ENCODE measurements around the gene KTI12.

Gene KTI12

DNA sequence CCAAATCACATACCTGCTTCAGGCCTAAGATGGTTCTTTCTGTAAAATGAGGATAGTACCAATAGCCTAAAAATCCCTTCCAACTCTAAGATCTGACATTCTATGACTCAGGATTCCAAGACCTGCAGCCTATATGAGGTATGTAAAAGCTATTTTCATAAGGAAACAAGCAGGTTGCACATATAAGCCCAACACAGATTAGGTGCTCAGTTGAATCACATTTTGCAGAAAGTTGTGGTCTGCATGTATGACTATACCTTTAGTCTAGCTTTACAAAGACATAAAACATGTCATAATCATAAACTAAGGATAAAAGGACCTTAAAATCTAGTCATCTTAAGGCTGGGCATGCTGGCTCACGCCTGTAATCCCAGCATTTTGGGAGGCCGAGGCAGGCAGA lies 7.3 kb downstream of the KTI12 start:
- H3K4me2 ChIP-seq (ENCODE audit: low read length) = no peak overlapping the region
- no peak overlapping the region for H2BK5ac ChIP-seq (ENCODE audit: low read depth, low read length, poor library complexity)
- H3K14ac ChIP-seq (ENCODE audit: low read length) = no peak overlapping the region
- no peak overlapping the region for H2BK12ac ChIP-seq (ENCODE audit: low read length)
- H3K27ac ChIP-seq (ENCODE audit: low read depth, low read length) = no peak overlapping the region
- no peak overlapping the region for H3K9ac ChIP-seq (ENCODE audit: low read length)
- H2AK5ac ChIP-seq (ENCODE audit: low read length) = no peak overlapping the region
- H3K4me3 ChIP-seq (ENCODE audit: low read depth, low read length) = no peak overlapping the region
- H3K23ac ChIP-seq (ENCODE audit: low read length) = no peak overlapping the region
- H2AFZ ChIP-seq (ENCODE audit: insufficient read depth, low read length, poor library complexity) = no peak overlapping the region
- no peaks in the 10 kb centered on the region for H3K9me3 ChIP-seq (ENCODE audit: insufficient read depth, low read depth, low read length)
- no peaks in the 10 kb centered on the region for H3K79me1 ChIP-seq (ENCODE audit: low read length)
- H3K4me1 ChIP-seq (ENCODE audit: control insufficient read depth in 1 of 2, insufficient read depth in 2 of 2, low read length in 2 of 2) = no peaks in the 10 kb centered on the region
- no peak overlapping the region for H3K18ac ChIP-seq (ENCODE audit: low read length)
- H2BK120ac ChIP-seq (ENCODE audit: insufficient read depth, low read length, poor library complexity) = no peak overlapping the region
- no peaks in the 10 kb centered on the region for H3K27me3 ChIP-seq (ENCODE audit: insufficient read depth, low read length)
- no CpG with 5 or more reads among the region's 2 CpGs for WGBS (ENCODE audit: extremely low coverage, insufficient coverage, insufficient read length)
- no peak overlapping the region for H4K91ac ChIP-seq (ENCODE audit: low read depth, low read length)
- H4K12ac ChIP-seq (ENCODE audit: low read depth, low read length) = no peak overlapping the region
- H3K36me3 ChIP-seq (ENCODE audit: control insufficient read depth in 1 of 2, insufficient read depth in 2 of 2, low read length in 2 of 2) = peaks cover 8 to 14% of the 10 kb centered on the region in 2 experiments
- no peak overlapping the region for H4K8ac ChIP-seq (ENCODE audit: low read depth, low read length)
- no peak overlapping the region for H3K4ac ChIP-seq (ENCODE audit: low read depth, low read length)
- no peak for DNase-seq
- H3K79me2 ChIP-seq (ENCODE audit: control insufficient read depth, insufficient read depth, low read length, poor library complexity) = no peaks in the 10 kb centered on the region

GRCh38 chr1:52022133-52022532 lies 11.5 kb downstream of the KTI12 start:
- H3K27me3 ChIP-seq (ENCODE audit: insufficient read depth, low read length) = no peaks in the 10 kb centered on the region
- no peak overlapping the region for H3K27ac ChIP-seq (ENCODE audit: low read depth, low read length)
- no peaks in the 10 kb centered on the region for H3K79me2 ChIP-seq (ENCODE audit: control insufficient read depth, insufficient read depth, low read length, poor library complexity)
- H2BK12ac ChIP-seq (ENCODE audit: low read length) = no peak overlapping the region
- H3K4me3 ChIP-seq (ENCODE audit: low read depth, low read length) = no peak overlapping the region
- no peak for DNase-seq
- H3K23ac ChIP-seq (ENCODE audit: low read length) = no peak overlapping the region
- no peak overlapping the region for H3K9ac ChIP-seq (ENCODE audit: low read length)
- peaks cover 11 to 20% of the 10 kb centered on the region in 2 experiments for H3K36me3 ChIP-seq (ENCODE audit: control insufficient read depth in 1 of 2, insufficient read depth in 2 of 2, low read length in 2 of 2)
- H4K91ac ChIP-seq (ENCODE audit: low read depth, low read length) = no peak overlapping the region
- H2BK5ac ChIP-seq (ENCODE audit: low read depth, low read length, poor library complexity) = no peak overlapping the region
- H2BK120ac ChIP-seq (ENCODE audit: insufficient read depth, low read length, poor library complexity) = no peak overlapping the region
- H3K9me3 ChIP-seq (ENCODE audit: insufficient read depth, low read depth, low read length) = no peaks in the 10 kb centered on the region
- no peaks in the 10 kb centered on the region for H3K4me1 ChIP-seq (ENCODE audit: control insufficient read depth in 1 of 2, insufficient read depth in 2 of 2, low read length in 2 of 2)
- no peak overlapping the region for H4K8ac ChIP-seq (ENCODE audit: low read depth, low read length)
- no CpG with 5 or more reads among the region's 2 CpGs for WGBS (ENCODE audit: extremely low coverage, insufficient coverage, insufficient read length)
- no peak overlapping the region for H2AK5ac ChIP-seq (ENCODE audit: low read length)
- no peak overlapping the region for H3K18ac ChIP-seq (ENCODE audit: low read length)
- no peak overlapping the region for H3K4ac ChIP-seq (ENCODE audit: low read depth, low read length)
- H3K14ac ChIP-seq (ENCODE audit: low read length) = no peak overlapping the region
- no peak overlapping the region for H3K4me2 ChIP-seq (ENCODE audit: low read length)
- H4K12ac ChIP-seq (ENCODE audit: low read depth, low read length) = no peak overlapping the region
- no peak overlapping the region for H2AFZ ChIP-seq (ENCODE audit: insufficient read depth, low read length, poor library complexity)
- no peaks in the 10 kb centered on the region for H3K79me1 ChIP-seq (ENCODE audit: low read length)

GRCh38 chr1:52008071-52008809 lies 25.4 kb downstream of the KTI12 start:
- no peak overlapping the region for H2BK120ac ChIP-seq (ENCODE audit: insufficient read depth, low read length, poor library complexity)
- H3K4me3 ChIP-seq (ENCODE audit: low read depth, low read length) = no peak overlapping the region
- H3K79me1 ChIP-seq (ENCODE audit: low read length) = peaks cover 3% of the 10 kb centered on the region
- H3K4me1 ChIP-seq (ENCODE audit: control insufficient read depth in 1 of 2, insufficient read depth in 2 of 2, low read length in 2 of 2) = peaks cover 0 to 4% of the 10 kb centered on the region in 2 experiments
- H4K12ac ChIP-seq (ENCODE audit: low read depth, low read length) = no peak overlapping the region
- H3K9me3 ChIP-seq (ENCODE audit: insufficient read depth, low read depth, low read length) = no peaks in the 10 kb centered on the region
- H4K8ac ChIP-seq (ENCODE audit: low read depth, low read length) = no peak overlapping the region
- no peak overlapping the region for H4K91ac ChIP-seq (ENCODE audit: low read depth, low read length)
- H3K79me2 ChIP-seq (ENCODE audit: control insufficient read depth, insufficient read depth, low read length, poor library complexity) = no peaks in the 10 kb centered on the region
- H2AFZ ChIP-seq (ENCODE audit: insufficient read depth, low read length, poor library complexity) = no peak overlapping the region
- H2BK12ac ChIP-seq (ENCODE audit: low read length) = no peak overlapping the region
- H3K9ac ChIP-seq (ENCODE audit: low read length) = no peak overlapping the region
- DNase-seq = no peak
- no peak overlapping the region for H3K4ac ChIP-seq (ENCODE audit: low read depth, low read length)
- H3K14ac ChIP-seq (ENCODE audit: low read length) = no peak overlapping the region
- H3K23ac ChIP-seq (ENCODE audit: low read length) = no peak overlapping the region
- no CpG with 5 or more reads among the region's 7 CpGs for WGBS (ENCODE audit: extremely low coverage, insufficient coverage, insufficient read length)
- no peak overlapping the region for H2BK5ac ChIP-seq (ENCODE audit: low read depth, low read length, poor library complexity)
- no peaks in the 10 kb centered on the region for H3K27me3 ChIP-seq (ENCODE audit: insufficient read depth, low read length)
- no peak overlapping the region for H2AK5ac ChIP-seq (ENCODE audit: low read length)
- no peaks in the 10 kb centered on the region for H3K36me3 ChIP-seq (ENCODE audit: control insufficient read depth in 1 of 2, insufficient read depth in 2 of 2, low read length in 2 of 2)
- H3K18ac ChIP-seq (ENCODE audit: low read length) = no peak overlapping the region
- no peak overlapping the region for H3K4me2 ChIP-seq (ENCODE audit: low read length)
- no peak overlapping the region for H3K27ac ChIP-seq (ENCODE audit: low read depth, low read length)

DNA sequence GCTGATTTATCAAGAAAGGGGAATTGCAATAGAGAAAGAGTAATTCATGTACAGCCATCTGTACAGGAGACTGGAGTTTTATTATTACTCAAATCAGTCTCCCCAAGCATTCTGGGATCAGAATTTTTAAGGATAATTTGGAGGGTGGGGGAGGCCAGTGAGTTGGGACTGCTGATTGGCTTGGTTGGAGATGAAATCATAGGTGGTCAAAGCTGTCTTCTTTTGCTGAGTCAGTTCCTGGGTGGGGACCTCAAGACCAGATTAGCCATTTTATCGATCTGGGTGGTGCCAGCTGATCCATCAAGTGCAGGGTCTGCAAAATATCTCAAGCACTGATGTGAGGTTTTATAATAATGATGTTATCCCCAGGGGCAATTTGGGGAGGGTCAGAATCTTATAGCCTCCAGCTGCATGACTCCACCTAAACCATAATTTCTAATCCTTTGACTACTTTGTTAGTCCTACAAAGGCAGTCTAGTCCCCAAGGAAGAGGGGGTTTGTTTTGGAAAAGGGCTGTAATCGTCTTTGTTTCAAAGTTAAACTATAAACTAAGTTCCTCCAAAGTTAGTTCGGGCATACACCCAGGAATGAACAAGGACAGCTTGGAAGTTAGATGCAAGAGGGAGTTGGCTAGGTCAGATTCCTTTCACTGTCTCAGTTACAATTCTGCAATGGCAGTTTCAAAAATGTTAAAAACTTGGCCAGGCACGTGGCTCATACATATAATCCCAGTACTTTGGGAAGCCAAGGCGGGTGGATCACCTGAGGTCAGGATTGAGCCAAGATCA lies 26.2 kb downstream of the KTI12 start:
- no peak overlapping the region for H2BK12ac ChIP-seq (ENCODE audit: low read length)
- no peak overlapping the region for H4K91ac ChIP-seq (ENCODE audit: low read depth, low read length)
- H3K36me3 ChIP-seq (ENCODE audit: control insufficient read depth in 1 of 2, insufficient read depth in 2 of 2, low read length in 2 of 2) = no peaks in the 10 kb centered on the region
- peaks cover 0 to 4% of the 10 kb centered on the region in 2 experiments for H3K4me1 ChIP-seq (ENCODE audit: control insufficient read depth in 1 of 2, insufficient read depth in 2 of 2, low read length in 2 of 2)
- peak; percentile 33 to 83 for DNase-seq
- no peak overlapping the region for H3K23ac ChIP-seq (ENCODE audit: low read length)
- H4K12ac ChIP-seq (ENCODE audit: low read depth, low read length) = no peak overlapping the region
- H4K8ac ChIP-seq (ENCODE audit: low read depth, low read length) = no peak overlapping the region
- no peak overlapping the region for H3K14ac ChIP-seq (ENCODE audit: low read length)
- peaks cover 3% of the 10 kb centered on the region for H3K79me1 ChIP-seq (ENCODE audit: low read length)
- no CpG with 5 or more reads among the region's 5 CpGs for WGBS (ENCODE audit: extremely low coverage, insufficient coverage, insufficient read length)
- H3K79me2 ChIP-seq (ENCODE audit: control insufficient read depth, insufficient read depth, low read length, poor library complexity) = no peaks in the 10 kb centered on the region
- no peak overlapping the region for H2BK5ac ChIP-seq (ENCODE audit: low read depth, low read length, poor library complexity)
- no peak overlapping the region for H2AK5ac ChIP-seq (ENCODE audit: low read length)
- H3K9ac ChIP-seq (ENCODE audit: low read length) = no peak overlapping the region
- no peak overlapping the region for H2BK120ac ChIP-seq (ENCODE audit: insufficient read depth, low read length, poor library complexity)
- no peak overlapping the region for H3K27ac ChIP-seq (ENCODE audit: low read depth, low read length)
- H2AFZ ChIP-seq (ENCODE audit: insufficient read depth, low read length, poor library complexity) = no peak overlapping the region
- H3K9me3 ChIP-seq (ENCODE audit: insufficient read depth, low read depth, low read length) = no peaks in the 10 kb centered on the region
- no peaks in the 10 kb centered on the region for H3K27me3 ChIP-seq (ENCODE audit: insufficient read depth, low read length)
- no peak overlapping the region for H3K4ac ChIP-seq (ENCODE audit: low read depth, low read length)
- no peak overlapping the region for H3K4me3 ChIP-seq (ENCODE audit: low read depth, low read length)
- H3K4me2 ChIP-seq (ENCODE audit: low read length) = no peak overlapping the region
- no peak overlapping the region for H3K18ac ChIP-seq (ENCODE audit: low read length)
